HG03565 (cell line): Measurements from ENCODE around the gene COL4A2.

Experiments used
- ATAC-seq: cut with Tn5 transposase; IDR thresholded peaks from one replicate; pipeline ENCODE4 v1.9.1; 2021; ENCODE audit warnings: mild to moderate bottlenecking, moderate library complexity; ENCODE audit not compliant: unreplicated experiment

Gene COL4A2

DNA sequence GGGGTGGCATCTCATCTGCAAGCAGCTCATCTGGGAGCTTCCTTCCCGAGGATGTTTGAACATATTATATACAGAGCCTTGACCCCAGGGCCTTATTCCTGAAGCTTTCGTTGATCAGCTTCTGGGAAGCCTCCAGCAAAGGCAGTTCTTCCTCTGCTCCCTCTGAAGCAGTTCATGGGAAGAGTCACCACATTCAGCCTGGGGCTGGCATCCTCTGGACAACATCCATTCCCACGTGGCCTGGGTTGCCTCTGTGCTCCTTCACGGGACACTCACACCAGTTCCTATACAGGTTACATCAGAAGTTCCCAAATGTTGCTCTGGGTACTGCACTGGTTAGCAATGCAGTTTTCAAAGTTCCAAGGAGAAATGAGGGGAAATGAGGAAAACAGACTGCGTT lies 29.6 kb downstream of the COL4A2 start:
- ATAC-seq = no peak

GRCh38 chr13:110337247-110337646 lies 30.2 kb downstream of the COL4A2 start:
- no peak for ATAC-seq

GRCh38 chr13:110338441-110339101 lies 31.5 kb downstream of the COL4A2 start:
- ATAC-seq = no peak

DNA sequence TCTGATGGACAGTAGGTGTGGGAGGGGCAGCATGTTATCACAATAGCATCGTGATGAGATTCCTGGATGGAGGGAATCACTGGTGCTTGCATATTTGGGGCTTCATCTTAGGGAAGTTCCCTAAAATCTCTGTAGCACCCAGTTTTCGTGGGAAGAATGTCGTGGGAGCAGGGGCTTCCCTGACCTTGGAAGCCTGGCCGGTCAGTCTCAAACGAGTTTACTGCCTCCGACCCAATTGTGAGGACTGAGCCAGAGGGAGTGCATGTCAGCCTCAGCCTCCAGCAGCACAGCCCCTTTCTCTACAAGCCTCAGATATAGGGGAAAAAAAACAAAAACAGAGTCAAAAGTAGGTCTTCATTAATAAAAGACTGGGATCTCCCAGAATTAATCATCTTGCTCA lies 32.2 kb downstream of the COL4A2 start:
- ATAC-seq = no peak

DNA sequence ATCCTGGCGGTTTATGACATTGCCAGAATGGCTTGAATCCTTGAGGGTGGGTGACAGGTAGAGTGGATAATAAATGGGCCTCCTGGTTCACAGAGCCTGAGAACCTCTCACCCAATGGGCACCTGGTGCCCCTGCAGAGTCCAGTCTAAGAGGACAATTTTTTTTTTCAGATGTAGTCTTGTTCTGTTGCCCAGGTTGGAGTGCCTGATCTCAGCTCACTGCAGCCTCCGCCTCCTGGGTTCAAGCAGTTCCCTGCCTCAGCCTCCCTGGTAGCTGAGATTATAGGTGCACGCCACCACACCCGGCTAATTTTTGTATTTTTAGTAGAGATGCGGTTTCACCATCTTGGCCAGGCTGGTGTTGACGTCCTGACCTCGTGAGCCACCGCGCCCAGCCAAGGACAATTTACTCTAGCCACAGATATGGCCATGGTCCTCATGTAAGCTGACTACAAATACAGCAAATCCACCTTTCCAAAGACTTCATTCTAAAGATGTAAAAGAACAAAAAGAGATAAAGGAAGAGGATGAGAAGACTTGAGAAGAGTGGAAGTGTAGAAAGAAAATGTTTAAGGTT lies 33.0 kb downstream of the COL4A2 start:
- no peak for ATAC-seq

DNA sequence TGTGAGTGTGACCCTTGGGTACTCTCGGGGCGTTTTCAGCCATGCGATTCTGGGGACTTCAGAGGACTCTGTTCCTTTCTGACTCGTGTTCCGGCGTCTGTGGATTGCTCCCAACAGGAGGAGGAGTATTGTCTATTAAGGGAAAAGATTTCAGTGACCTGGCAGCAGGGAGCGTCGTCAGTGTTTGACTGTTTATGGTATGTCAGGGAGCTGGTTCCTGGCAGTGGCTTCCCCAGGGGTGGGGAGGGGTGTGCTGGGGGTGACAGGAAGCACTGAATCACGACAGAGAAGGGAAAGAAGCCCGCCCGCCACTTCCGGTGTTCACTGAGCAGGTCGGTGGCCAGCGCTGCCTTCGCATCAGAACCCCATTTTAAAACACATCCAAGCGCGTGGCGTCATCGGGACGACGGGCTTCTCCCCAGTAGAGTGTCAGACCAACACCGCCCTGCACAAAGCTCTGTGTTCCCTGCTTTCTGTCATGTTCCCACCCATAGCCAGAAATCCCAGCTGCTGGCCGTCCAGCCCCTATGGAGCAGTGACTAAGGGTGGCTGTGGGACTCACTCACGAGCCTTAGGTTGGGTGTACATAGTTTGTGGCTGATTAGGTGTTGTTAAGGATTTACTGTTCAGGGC lies 33.8 kb downstream of the COL4A2 start:
- ATAC-seq = no peak

DNA sequence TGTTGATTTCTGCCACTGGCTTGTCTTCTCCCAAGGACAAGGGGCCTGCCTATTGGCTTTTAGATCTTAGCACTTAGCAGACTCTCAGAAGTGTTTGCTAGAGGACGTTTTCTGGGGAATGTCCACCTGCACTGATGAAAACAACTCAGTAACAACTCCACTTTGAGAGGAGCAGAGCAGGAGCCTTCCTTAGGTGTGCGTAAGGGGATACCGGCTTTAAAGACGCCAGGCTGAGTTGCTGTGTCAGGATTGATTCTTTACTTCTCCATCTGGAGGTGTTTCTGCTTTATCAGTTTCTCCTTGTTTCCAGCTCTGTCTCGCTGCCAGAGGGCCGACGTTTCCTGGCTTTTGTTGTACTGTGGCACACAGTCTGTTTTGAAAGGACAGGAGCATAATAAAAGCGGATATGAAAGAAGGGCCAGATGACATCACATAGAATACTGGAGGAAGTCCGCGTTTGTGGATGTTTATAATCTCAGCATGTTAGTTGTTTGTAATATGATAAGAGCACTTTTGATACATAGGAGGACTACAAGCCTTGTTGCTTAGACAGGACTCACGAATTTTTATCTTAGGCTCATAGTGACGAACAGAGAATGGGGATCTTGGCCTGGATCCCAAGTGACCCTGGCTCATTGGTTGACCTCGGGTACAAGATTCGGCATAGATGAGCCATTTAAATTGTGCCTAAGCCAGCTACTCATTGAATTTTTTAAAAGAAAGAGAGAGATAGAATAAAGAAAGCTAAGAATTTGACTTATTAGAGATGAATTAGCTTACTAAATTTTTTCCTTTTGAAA lies 34.6 kb downstream of the COL4A2 start:
- peak; percentile 68 for ATAC-seq

DNA sequence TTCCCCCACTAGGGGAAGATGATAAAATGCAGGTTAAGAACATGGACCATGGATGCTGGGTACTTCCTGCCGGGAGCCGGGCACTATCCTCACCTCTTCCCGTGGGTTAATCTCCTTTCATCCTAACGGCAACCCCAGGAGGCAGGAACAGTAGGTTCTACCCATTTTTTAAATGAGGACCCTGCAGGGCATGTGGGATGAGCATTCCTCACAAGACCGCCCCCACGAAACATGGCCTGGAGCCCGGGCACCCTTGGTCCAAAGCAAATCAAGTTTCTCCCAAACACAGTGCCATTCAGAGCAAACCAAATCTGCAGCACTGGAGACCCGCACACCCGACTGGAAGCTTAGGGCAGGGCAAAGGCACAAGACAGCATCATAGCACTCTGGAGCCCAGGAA lies 35.4 kb downstream of the COL4A2 start:
- ATAC-seq = no peak

- ATAC-seq = no peak
Observed at GRCh38 chr13:110343241-110343865, 36.3 kb downstream of the COL4A2 start.

DNA sequence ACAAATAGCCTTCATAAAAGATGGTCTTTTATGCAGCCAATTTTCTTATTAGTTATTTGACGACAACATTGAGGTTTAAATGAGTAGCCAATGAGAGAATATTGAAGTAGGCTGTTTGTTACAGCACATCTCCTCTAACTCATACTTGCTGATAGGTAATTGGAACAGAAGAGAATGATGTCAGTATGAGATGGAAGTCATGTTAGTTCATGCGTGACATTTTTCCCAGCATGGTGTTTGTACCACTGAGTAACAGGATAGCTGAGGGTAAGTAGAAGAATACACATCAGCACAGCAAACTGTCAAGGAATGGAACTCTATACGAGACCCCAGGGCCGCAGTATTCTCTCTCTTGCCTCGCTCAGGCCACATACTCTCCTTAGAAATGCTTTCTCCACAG lies 37.2 kb downstream of the COL4A2 start:
- ATAC-seq = no peak

DNA sequence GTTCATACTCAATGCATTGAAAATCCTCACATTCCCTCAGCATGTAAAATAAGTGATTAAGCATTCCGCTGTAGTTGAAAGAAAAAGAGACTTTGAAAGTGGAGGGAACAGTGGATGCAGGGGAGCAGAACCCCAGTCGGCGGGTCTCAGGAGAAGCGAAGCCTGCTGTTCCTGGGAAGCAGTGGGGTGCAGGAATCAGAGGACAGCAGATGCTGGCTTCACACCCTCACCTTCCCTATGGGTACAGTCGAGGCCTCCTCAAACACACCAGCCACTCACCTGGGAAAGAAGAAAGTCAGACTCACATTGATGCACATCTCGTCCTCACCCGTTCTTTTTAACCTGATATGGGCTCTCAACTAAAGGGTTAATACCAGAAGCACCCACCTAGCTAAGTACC lies 38.2 kb downstream of the COL4A2 start:
- no peak for ATAC-seq

- ATAC-seq = no peak
Observed at GRCh38 chr13:110345701-110346100, 38.6 kb downstream of the COL4A2 start.

GRCh38 chr13:110346661-110347067 lies 39.6 kb downstream of the COL4A2 start:
- ATAC-seq = no peak

DNA sequence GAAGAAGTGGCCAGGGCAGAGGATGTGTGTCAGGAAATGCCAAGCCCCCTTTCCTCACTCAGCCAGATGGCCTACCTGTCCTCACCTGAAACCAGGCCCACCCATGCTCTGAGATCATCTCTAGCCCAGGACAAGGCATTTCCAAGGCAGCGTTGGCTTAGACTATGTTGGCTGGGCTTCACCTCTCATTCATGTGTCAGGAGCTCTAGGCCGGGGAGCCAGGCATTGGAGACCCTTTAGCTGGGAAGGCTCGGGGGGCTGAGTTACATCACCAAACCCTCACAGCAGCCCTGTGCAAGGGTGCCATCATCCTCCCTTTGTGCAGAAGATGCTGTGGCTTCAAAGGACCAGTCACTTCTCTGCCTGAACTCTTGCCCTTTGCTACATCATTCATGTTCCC lies 40.0 kb downstream of the COL4A2 start:
- ATAC-seq = no peak

DNA sequence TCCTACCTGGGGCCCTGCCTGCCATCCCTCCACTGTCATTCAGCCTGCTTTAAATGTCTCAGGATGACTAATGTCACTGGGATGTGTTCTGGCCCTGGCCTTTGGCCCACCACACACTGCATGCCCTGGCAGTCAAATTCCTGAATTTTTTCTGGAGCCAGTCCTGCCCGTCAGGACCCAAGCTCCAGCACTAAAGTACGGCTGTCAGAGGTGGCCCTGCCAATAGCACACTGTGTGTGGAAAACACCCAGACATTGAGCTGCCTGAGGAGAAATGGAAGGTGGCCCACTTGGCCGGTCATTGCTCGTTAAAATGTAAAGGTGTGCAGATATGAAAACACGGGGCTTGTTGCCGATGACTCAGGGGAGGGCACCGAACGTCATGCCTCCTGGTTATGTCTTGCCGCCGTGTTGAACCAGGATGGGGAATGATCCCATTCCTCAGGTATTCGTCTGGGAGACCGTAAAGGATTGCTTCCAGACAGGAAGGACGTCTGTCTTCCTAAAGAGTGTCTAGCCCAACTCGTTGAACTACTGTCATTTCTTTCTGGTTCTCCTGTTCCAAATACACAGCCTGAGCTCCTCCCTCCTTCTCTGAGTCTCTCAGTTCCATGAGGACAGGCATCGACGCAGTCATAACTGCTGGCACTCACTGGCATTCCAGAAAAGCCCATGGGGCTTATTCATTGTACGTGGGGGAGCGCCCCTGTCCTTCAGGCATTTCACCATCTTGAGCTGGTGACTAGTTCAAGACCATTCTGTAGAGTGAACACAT lies 40.6 kb downstream of the COL4A2 start:
- ATAC-seq = no peak

DNA sequence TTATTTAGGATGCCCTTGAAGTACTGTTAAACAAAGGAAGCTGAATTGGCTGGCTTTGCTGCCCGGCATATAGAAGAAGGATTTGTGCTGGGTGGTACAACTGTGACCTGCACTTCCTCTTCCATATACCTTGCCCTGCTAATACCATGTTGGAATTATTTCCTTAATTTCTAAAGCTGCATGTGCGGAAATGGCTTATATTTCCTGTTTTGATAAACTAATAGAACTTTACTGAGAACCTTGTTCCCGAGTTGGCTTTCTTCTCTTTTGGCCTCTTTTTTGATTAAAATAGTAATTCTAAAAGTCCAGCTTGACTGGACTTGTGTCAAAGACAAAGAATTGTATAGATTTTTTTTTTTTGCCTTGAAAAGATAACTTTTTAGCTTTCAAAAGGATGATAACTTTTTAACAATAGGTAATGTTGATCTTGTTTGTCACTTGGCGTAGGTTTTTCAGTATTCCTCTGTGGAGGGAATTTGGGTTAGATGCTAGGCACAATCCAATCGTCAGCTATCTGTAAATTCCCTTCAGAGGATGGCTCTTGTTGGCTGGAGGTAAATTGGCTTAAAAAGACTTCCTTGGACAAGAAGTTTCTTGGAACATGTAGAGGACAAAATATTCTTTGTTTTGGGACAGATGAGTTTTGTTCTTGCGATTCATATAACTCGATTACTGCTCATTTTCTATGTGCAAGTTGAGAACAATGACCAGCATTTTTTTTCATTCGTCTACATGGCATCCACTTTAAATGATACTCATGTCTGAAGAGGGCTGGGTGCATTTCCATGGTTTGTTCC lies 41.4 kb downstream of the COL4A2 start:
- ATAC-seq = no peak

DNA sequence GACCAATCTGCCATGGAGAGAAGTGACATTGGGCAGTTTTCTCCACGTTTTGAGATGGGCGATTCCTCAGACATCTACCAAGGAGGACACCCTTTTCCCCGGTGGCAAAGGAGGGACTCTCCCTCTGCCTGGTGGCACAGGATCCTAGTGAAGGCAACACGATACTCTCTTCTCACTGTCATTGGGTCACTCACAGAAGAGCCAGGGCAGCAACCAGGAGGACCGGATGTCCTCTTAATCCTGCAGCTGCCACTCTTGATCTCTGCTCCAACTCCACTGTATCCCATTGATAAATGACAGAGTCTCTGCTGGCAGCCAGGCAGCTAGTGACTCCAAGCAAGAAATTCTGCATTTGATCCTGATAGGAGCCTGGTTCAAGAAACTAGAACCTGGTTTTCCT lies 42.2 kb downstream of the COL4A2 start:
- ATAC-seq = no peak

DNA sequence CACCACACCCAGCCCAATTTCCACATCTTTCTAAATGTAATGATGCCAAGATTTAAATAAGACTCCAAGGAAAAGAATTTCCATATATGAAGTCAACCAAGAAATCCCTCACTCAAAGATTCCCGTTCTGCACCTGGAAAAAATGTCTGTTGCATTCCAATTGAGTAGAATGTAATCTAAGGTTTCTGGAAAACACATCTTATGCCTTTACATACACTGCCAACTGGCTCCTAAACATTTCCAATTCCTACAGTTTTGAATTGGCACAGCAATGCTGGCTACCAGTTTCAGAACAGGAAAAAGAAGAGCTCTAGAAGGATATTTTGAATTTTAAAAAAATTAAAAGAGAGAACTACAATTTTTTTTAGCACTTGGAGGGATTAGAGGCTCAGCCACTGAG lies 43.0 kb downstream of the COL4A2 start:
- no peak for ATAC-seq

- no peak for ATAC-seq
Observed at GRCh38 chr13:110350509-110350908, 43.4 kb downstream of the COL4A2 start.
